ENCODE data around the gene TRMT13.

TRMT13 gene

DNA sequence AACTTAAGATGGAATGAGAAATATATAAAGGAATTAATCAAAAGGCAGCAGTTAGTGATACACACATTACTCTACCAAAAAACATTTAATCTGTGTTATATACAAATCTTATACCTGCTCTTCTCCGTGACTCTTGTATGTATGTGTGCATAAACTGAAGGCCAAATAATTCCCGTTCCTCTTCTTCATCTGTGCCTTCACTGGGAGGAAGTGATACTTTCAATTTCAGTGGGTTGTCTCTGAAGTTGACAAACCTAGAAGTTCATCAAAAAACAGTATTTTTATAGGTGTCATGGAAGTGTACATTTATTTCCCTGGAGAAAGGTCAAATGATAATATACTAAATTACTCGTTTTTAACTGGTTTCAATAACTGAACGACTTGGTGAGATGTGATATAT is 19.3 kb downstream of the TRMT13 start:
- no peak for TF ChIP-seq CTCF (IDR thresholded peaks at IDR 0.05; ENCODE audit: low read depth, low read length)
- DNase-seq (ENCODE audit: extremely low read depth, low read depth), result no peak

GRCh38 chr1:100162881-100163280 is 29.9 kb downstream of the TRMT13 start:
- DNase-seq (ENCODE audit: extremely low read depth, low read depth), result no peak
- TF ChIP-seq CTCF (IDR thresholded peaks at IDR 0.05; ENCODE audit: low read depth, low read length), result no peak

- peak; percentile 76 for DNase-seq (ENCODE audit: extremely low read depth, low read depth)
- no peak for TF ChIP-seq CTCF (IDR thresholded peaks at IDR 0.05; ENCODE audit: low read depth, low read length)
Measured at GRCh38 chr1:100164216-100164615, 31.3 kb downstream of the TRMT13 start.

- no peak for TF ChIP-seq CTCF (IDR thresholded peaks at IDR 0.05; ENCODE audit: low read depth, low read length)
- no peak for DNase-seq (ENCODE audit: extremely low read depth, low read depth)
Measured at GRCh38 chr1:100164702-100165101, 31.7 kb downstream of the TRMT13 start.

DNA sequence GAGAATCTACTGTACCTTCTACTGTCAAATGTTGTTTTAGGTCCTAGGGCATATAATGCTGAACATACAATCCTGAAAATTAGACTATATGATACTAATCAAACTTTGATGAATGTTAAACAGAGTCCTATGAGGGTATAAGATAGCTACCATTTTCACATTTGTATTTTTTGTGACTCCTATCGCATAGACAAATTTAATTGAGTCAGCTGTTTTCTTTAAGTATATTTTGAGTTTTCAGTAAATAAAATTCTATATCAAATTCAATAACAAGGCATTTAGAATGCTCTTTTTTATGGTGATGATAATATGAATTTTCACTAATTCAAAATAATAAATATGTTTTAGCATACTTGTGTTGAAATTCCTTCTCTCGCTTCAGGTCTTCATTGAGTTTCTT is 35.1 kb downstream of the TRMT13 start:
- TF ChIP-seq CTCF (IDR thresholded peaks at IDR 0.05; ENCODE audit: low read depth, low read length), result no peak
- DNase-seq (ENCODE audit: extremely low read depth, low read depth), result no peak

GRCh38 chr1:100177295-100178041 is 44.5 kb downstream of the TRMT13 start:
- TF ChIP-seq CTCF (IDR thresholded peaks at IDR 0.05; ENCODE audit: low read depth, low read length), result no peak
- DNase-seq (ENCODE audit: extremely low read depth, low read depth), result no peak

DNA sequence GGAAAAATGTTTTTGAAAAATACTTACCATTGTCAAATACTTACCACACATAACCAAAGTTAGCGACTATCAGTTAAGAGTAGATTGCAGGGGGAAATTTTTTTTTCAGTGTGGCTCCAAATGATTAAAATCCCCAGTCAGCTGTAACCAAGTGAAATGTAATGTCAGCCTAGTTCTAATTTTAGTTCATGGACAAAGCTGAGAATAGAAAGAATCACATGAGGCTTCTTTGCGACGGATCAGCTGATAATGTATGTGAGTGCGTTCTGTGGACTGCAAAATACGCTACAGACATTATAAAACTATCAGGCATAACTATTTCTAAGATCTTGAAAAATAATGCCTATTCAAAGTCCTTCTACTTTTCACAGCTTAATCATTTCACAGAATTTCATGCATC is 45.1 kb downstream of the TRMT13 start, which contains the start of gene LRRC39:
Gene LRRC39 (minus strand): TSS at position 166 of the 400 bp plus-strand sequence. CDS start 9,740 bp downstream, outside the sequence.
- TF ChIP-seq CTCF (IDR thresholded peaks at IDR 0.05; ENCODE audit: low read depth, low read length), result no peak
- DNase-seq (ENCODE audit: extremely low read depth, low read depth), result no peak
